BJ (cell line): ENCODE data around the gene CD7. TPM values are rescaled to one million over a fixed set of nuclear protein-coding genes. Genes with fewer than 3 reads are reported as not detected.

ENCODE experiments used
- CTCF ChIA-PET: fragments of 350-600 bp; formaldehyde crosslinking; extraction: SDS; loops from one replicate; lab custom pipeline; 2021; ENCODE audit warnings: antibody characterized with exemption, inconsistent platforms; lab: Yijun Ruan, JAX
- POLR2A ChIA-PET: fragments of 300-600 bp; sonication (Branson Sonifier 250); formaldehyde crosslinking; extraction: SDS; loops from one replicate; lab custom pipeline; 2021; ENCODE audit warnings: antibody characterized with exemption; lab: Charles Lee
- DNase-seq: peaks from one replicate; pipeline ENCODE4 v3.0.0-alpha.2; 2011; ENCODE audit warnings: low read depth
- H3K27me3 ChIP-seq: 2 replicates; pipeline ENCODE4 v1.6.0; 2011; ENCODE audit warnings: low read length; ENCODE audit not compliant: control insufficient read depth, insufficient read depth
- H3K36me3 ChIP-seq: 2 replicates; pipeline ENCODE4 v1.5.1; 2011; ENCODE audit warnings: low read length; ENCODE audit not compliant: control insufficient read depth, insufficient read depth
- H3K4me3 ChIP-seq: 2 replicates; pipeline ENCODE4 v1.5.1; 2011; ENCODE audit warnings: low read depth, mild to moderate bottlenecking, control low read depth, low read length
- polyA plus RNA-seq: library from polyadenylated mRNA; depleted of rRNA; stranded (reverse); fragments of >200 nt; gene quantifications from 2 replicates; pipeline ENCODE4 v1.2.3, GENCODE V29; 2011; rRNA removed
- TF ChIP-seq, protein P1 (sequence below): IDR thresholded peaks from 2 replicates; pipeline ENCODE4 v1.5.1; 2011; ENCODE audit warnings: low read depth, mild to moderate bottlenecking, control low read depth, inconsistent platforms, low read length, moderate library complexity; ENCODE audit not compliant: insufficient read depth

The CD7 gene
- polyA plus RNA-seq, 1 experiment: 0.22 TPM

DNA sequence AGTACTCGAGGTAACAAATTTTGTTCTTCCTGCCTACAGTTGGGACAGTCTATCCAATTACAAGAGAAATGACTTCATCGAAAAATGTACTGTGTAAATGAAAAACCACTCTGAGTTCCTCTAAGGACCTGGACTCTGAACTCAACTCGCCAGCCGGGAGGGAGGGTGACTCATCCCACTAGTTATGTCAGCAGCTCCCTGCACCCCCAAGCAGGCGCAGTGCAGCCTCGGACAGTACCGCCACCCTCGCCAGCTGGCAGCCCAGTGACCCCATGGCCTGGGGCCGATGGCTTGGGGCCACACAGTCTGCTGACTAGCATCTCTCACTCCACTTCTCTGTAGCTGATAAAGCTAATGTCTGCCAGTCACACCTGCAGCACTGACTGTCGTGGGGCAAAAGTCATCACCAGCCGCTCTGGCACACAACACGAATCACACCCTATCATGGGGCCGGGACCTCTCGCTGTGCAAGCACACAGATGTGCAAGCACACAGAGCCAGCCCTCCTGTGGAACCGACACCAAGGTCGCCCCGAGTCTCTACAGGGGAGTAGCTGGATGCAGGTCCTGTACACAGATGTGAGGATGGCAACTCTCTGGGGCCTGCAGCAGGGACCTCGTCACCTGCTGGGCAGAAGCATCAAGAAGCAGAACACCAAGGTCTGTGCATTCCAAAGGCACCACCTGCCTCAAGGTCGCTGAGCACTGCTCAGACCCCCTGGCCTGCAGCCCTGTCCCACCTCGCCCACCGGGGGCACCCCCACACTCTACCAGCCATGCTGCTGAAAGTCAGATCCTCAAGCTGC lies 49.6 kb downstream of the CD7 start:
- Histone ChIP-seq H3K27me3 (no peaks in the 10 kb centered on the region), H3K36me3 (peaks cover 29% of the 10 kb centered on the region), H3K4me3 (no peak overlapping the region)
- peak; percentile 86 for DNase-seq
- CTCF ChIA-PET: interaction anchor here (0.8 to 1.2 kb wide), 2 partner anchors 25 to 230 kb away, joined by 3 read pairs; partner anchors contain the start of gene DCXR
- POLR2A ChIA-PET: no interaction called here
- TF ChIP-seq, protein P1, sequence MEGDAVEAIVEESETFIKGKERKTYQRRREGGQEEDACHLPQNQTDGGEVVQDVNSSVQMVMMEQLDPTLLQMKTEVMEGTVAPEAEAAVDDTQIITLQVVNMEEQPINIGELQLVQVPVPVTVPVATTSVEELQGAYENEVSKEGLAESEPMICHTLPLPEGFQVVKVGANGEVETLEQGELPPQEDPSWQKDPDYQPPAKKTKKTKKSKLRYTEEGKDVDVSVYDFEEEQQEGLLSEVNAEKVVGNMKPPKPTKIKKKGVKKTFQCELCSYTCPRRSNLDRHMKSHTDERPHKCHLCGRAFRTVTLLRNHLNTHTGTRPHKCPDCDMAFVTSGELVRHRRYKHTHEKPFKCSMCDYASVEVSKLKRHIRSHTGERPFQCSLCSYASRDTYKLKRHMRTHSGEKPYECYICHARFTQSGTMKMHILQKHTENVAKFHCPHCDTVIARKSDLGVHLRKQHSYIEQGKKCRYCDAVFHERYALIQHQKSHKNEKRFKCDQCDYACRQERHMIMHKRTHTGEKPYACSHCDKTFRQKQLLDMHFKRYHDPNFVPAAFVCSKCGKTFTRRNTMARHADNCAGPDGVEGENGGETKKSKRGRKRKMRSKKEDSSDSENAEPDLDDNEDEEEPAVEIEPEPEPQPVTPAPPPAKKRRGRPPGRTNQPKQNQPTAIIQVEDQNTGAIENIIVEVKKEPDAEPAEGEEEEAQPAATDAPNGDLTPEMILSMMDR: no peak

DNA sequence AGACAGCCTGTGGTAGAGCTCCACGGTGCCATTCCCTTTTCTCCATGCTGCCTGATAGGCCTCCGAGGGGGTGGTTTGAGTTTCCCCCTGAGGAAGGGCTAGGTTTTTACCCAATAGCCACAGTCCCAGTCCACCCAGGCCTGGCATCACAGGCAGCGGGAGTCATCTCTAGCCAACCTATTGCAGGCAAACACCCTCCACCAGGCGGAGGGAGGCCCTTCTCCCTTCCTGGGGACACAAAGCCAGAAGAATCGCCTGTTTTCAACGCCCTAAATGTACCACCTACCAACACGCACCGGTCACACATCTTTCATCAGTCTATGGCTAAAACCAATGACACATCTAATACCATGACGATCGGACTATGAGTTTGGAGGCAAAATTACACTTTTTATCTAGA lies 51.3 kb downstream of the CD7 start:
- CTCF ChIA-PET: no interaction called here

More for the DNA sequence above, 51.3 kb downstream of the CD7 start:
- peaks cover 32% of the 10 kb centered on the region for H3K36me3 ChIP-seq
- DNase-seq: no peak
- POLR2A ChIA-PET: interaction anchor here (1.0 kb wide), 1 partner anchor 11 kb away, joined by 3 read pairs; no protein-coding TSS in a partner anchor
- no peaks in the 10 kb centered on the region for H3K27me3 ChIP-seq
- TF ChIP-seq, protein P1: no peak
- no peak overlapping the region for H3K4me3 ChIP-seq

Other genes with a start within 250 kb of the CD7 start
- gene FASN, start 219.4 kb downstream of the CD7 start, polyA plus RNA-seq: 5.2 and 11.3 TPM in 2 replicates
- gene CCDC57, start 104.8 kb downstream of the CD7 start, polyA plus RNA-seq: 11.6 and 15.4 TPM in 2 replicates
- 152 and 338 TPM in 2 replicates for gene SLC16A3, start 88.6 kb downstream of the CD7 start, polyA plus RNA-seq
- 57.6 and 118 TPM in 2 replicates for gene CSNK1D, start 43.9 kb downstream of the CD7 start, polyA plus RNA-seq
- 18.9 and 34.4 TPM in 2 replicates for gene SECTM1, start 16.2 kb upstream of the CD7 start, polyA plus RNA-seq
- gene TEX19, start 41.6 kb upstream of the CD7 start, polyA plus RNA-seq: 0.06 TPM in 1 of 2 replicates, not detected in the other
- not detected in 2 replicates for gene UTS2R, start 54.2 kb upstream of the CD7 start, polyA plus RNA-seq
- 8.5 and 8.9 TPM in 2 replicates for gene HEXD, start 100.7 kb upstream of the CD7 start, polyA plus RNA-seq
- 21.3 and 37.9 TPM in 2 replicates for gene OGFOD3, start 101.0 kb upstream of the CD7 start, polyA plus RNA-seq
- 84.0 and 118 TPM in 2 replicates for gene CYBC1, start 133.1 kb upstream of the CD7 start, polyA plus RNA-seq
- gene NARF, start 141.1 kb upstream of the CD7 start, polyA plus RNA-seq: 68.5 and 75.5 TPM in 2 replicates
- 19.2 and 19.9 TPM in 2 replicates for gene FOXK2, start 202.1 kb upstream of the CD7 start, polyA plus RNA-seq